ENCODE results near the gene C9orf78.

Gene C9orf78

GRCh38 chr9:129839324-129840023, 4.4 kb upstream of the C9orf78 start:
- DNase-seq = no peak

- DNase-seq = no peak
Observed at GRCh38 chr9:129838707-129839259, 3.7 kb upstream of the C9orf78 start.

- peak; percentile 34 for DNase-seq
Observed at GRCh38 chr9:129836311-129837007, 1.4 kb upstream of the C9orf78 start.

GRCh38 chr9:129835860-129836223, 767 bp upstream of the C9orf78 start:
- peak; percentile 8 for DNase-seq

GRCh38 chr9:129834489-129835127, 467 bp downstream of the C9orf78 start:
- peak; percentile 37 for DNase-seq

- no peak for DNase-seq
Observed at GRCh38 chr9:129832982-129833381, 2.1 kb downstream of the C9orf78 start.

- DNase-seq = no peak
Observed at GRCh38 chr9:129828969-129829368, 6.1 kb downstream of the C9orf78 start.

DNA sequence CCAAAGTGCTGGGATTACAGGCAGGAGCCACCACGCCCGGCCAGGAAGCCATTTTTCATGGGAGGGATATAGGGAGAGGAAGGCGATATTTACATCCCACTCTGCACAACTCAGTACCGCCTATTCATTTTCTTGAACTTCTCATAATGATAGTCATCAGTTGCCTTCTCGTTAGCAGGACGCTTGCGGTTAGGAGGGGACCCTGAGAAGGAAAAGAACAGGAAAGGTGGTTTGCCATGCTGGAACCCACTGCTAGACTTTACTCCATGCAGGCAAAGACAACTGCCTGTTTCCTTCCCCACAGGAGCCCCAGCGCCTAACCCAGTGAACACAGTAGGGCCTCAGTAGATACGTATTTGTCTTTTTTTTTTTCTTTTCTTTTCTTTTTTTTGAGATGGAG, 7.0 kb downstream of the C9orf78 start:
- DNase-seq = no peak

DNA sequence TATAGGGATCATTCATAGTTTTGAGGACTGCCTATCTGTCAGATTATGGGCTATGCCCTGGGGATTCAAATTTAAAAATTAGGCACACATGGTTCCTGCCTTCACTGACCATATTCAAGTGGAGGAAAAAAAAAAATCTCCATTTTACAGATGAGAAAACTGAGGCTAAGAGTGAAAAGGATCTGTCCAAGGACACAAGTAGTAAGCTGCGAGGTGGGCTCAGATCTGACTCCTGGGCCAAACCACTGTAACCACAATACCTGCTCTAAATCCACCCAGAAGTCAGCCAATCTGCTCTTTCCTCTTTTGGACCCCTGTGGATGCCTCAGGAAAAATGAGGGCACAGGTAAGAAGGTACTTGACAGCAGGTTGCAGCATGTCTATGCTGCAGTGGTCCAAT, 8.3 kb downstream of the C9orf78 start:
- no peak for DNase-seq

DNA sequence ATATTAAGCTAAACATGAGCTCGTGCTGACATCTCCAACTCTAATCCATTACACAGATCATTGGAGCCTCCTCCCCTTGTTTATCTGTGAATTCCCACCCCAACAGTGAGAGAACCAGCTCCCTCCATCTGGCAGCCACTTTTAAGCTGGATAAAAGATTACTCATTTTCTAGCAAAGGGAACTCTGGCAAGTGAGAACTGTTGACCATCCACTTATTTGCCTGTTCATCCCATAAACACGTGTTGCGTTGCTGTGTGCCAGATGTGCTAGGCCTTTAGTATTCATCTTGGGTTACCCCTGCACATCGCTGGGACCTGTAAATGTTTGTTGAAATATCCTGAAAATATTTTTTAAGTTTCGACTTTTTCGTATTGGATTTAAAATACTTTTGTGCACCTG, 8.7 kb downstream of the C9orf78 start:
- DNase-seq = no peak

- DNase-seq = peak; percentile 87
Observed at GRCh38 chr9:129823935-129824601, 11.0 kb downstream of the C9orf78 start, which contains the start of gene TOR1A. Gene TOR1A (minus strand): TSS chr9:129824136. CDS start chr9:129824085, 51 bp downstream.

- no peak for DNase-seq
Observed at GRCh38 chr9:129823542-129823934, 11.5 kb downstream of the C9orf78 start.

- peak; percentile 8 for DNase-seq
Observed at GRCh38 chr9:129822898-129823541, 12.1 kb downstream of the C9orf78 start.

DNA sequence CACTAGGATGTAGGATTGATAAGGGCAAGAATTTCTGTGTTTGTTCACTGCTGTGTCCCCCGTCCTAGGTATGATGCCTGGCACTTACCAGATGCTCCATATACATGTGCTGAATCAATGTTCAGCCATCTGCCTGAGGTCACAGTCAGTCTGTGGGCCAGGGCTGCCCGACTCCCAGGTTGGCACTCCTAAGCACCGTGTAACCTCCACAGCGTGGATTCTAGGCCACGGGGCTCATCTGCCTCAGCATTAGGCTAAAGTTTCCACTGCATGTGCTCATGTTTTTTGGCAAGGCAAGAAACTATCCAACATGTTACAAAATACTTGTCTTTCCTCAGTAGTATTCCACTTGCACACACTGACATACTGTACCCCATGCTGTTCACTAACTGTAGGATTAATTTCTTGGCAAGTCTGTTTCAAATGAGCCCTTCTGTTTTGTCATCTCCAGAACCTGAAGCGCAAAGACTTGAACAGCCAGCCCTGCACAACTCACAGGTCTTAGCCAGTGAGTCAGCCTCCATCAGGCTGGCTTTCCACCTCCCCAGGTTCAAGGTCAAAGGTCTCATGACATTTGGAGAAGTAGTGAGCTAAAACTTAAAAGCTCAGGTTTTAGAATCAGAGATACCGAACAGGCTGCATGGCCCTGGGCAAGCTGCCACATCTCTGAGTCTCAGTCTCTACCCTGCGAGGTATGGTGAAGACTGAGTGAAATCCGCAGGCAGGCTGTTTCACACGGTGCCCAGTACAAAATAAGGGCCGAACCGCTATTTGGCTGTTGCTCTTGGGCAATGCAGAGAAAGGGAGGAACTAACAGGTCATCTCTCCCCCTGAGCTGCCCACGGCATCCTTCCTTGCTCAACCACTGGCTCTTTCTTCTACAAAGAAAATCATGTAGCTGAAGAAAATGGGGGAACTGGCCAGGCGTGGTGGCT, 18.3 kb downstream of the C9orf78 start:
- no peak for DNase-seq

DNA sequence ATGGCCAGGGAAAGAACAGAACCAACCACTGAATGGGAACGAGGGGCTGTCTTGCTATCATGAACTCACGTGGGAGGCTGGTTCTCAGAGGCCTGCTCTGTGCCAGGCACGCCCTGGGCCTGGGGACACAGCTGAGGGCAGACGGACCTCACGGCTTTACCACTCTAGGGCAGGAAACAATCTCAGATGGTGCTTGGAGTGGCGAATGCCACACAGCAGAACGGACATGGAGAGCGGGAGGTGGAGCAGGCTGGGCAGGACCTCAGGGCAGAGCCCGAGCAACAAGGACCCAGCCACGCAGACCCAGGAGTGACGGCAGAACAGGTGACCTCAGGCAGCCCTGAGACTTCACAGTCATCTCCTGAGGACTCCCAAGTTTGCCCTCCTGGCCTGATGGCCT, 19.8 kb downstream of the C9orf78 start:
- no peak for DNase-seq

GRCh38 chr9:129814432-129815223, 20.4 kb downstream of the C9orf78 start:
- DNase-seq = no peak

GRCh38 chr9:129813661-129814060, 21.4 kb downstream of the C9orf78 start:
- no peak for DNase-seq

- DNase-seq = no peak
Observed at GRCh38 chr9:129812385-129812784, 22.7 kb downstream of the C9orf78 start.

DNA sequence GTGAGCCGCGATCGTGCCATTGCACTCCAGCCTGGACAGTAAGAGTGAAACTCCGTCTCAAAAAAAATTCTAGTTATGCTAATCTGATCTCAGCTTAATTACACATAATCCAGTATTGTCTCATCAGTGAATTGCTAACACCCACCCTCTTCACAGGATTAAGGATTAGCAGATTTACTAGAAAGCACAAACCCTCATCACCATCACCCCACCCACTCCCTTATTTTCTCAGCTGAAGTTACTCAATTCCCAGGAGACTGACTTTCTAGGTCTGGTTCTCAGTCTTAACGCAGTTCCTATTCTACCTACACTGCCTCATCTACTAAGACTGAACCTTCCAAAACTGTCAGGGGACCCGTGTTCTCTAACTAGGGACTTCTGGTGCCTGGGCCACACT, 23.1 kb downstream of the C9orf78 start:
- no peak for DNase-seq

DNA sequence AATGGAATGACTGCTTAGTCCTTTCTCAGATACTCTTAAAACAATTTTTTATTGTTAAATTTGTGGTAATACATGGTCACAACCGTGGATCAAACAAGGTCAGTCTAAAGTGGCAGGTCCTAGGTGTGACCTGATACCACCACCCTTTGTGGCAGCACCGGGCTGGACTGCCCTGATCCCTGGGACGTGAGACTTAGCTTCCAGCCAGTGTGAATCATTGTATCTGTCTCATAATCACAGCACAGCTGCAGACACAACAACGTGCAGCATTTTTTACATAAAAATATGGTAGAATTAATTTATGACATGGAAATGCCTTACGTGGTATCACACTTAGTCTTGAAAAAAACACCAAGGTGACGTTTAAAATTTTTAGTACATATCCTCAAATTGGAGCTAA, 24.3 kb downstream of the C9orf78 start:
- no peak for DNase-seq

- DNase-seq = no peak
Observed at GRCh38 chr9:129810116-129810515, 25.0 kb downstream of the C9orf78 start.

Data from T-helper 9 cell (primary cell).